ENCODE data around the gene JAZF1. TPM values are rescaled to one million over a fixed set of nuclear protein-coding genes. Genes with fewer than 3 reads are reported as not detected.

The JAZF1 gene
- total RNA-seq, 2 donors from 2014 or later: 4.0 to 4.9 TPM

GRCh38 chr7:27972276-27972675 lies 208.3 kb downstream of the JAZF1 start:
- Histone ChIP-seq H3K9me3 (no peaks in the 10 kb centered on the region), H3K4me3 (no peak overlapping the region), H3K36me3 (replicated peaks in 1 of 2; ENCODE audit: insufficient read depth in 1 of 2, low read depth in 2 of 2) (no peaks in the 10 kb centered on the region), H3K4me1 (no peaks in the 10 kb centered on the region), H3K27ac (no peak overlapping the region), H3K27me3 (no peaks in the 10 kb centered on the region)
- TF ChIP-seq POLR2A (IDR thresholded peaks at IDR 0.05): no peak
- TF ChIP-seq, protein P1, sequence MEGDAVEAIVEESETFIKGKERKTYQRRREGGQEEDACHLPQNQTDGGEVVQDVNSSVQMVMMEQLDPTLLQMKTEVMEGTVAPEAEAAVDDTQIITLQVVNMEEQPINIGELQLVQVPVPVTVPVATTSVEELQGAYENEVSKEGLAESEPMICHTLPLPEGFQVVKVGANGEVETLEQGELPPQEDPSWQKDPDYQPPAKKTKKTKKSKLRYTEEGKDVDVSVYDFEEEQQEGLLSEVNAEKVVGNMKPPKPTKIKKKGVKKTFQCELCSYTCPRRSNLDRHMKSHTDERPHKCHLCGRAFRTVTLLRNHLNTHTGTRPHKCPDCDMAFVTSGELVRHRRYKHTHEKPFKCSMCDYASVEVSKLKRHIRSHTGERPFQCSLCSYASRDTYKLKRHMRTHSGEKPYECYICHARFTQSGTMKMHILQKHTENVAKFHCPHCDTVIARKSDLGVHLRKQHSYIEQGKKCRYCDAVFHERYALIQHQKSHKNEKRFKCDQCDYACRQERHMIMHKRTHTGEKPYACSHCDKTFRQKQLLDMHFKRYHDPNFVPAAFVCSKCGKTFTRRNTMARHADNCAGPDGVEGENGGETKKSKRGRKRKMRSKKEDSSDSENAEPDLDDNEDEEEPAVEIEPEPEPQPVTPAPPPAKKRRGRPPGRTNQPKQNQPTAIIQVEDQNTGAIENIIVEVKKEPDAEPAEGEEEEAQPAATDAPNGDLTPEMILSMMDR (IDR thresholded peaks at IDR 0.05): no peak
- DNase-seq (no peak), ATAC-seq (no peak)
- intact Hi-C loops (cut with DNase I): no loop called here
- WGBS, 2 donors: 70 to 92% methylated on average over 2 of the region's 2 CpGs

DNA sequence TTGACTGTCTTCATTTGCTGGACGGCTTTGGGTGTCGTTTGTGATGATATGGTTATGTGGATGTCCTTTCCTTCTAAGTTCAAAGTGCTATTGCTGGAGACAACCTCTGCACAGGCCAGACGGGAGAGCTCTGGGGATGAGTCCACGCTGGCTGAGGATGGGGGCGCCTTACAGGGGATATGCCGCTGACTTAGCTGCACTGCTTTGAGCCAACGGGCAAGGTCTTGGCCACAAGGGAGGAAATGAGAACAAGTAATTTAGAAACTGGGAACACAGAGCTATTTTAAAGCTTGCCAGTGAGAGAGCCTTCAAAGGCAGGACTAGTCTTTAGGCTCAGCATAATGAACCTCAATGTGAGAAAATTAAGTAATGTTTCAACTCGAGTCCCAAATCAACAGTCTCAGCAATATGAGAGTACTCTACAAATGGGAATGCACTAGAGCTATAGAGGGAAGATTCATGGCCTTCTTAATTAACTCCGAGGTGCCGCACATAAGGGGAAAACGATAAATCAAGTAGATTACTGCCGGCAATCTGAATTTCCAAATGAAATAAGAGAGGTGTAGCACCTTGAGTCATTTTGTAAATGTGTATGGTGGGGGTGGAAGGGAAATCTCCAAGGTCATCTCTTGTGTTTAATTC lies 209.3 kb downstream of the JAZF1 start:
- 86 to 95% methylated on average over 12 of the region's 12 CpGs for WGBS, 2 donors
- Histone ChIP-seq H3K27ac (no peak overlapping the region), H3K4me3 (no peak overlapping the region), H3K9me3 (no peaks in the 10 kb centered on the region), H3K4me1 (no peaks in the 10 kb centered on the region), H3K27me3 (no peaks in the 10 kb centered on the region), H3K36me3 (replicated peaks in 1 of 2; ENCODE audit: insufficient read depth in 1 of 2, low read depth in 2 of 2) (no peaks in the 10 kb centered on the region)
- intact Hi-C loops (cut with DNase I): no loop called here
- TF ChIP-seq POLR2A (IDR thresholded peaks at IDR 0.05): no peak
- TF ChIP-seq, protein P1 (IDR thresholded peaks at IDR 0.05): no peak
- ATAC-seq (no peak), DNase-seq (no peak)

- ATAC-seq: no peak
- no peak for DNase-seq
- TF ChIP-seq, protein P1 (IDR thresholded peaks at IDR 0.05): no peak
- no peak for TF ChIP-seq POLR2A (IDR thresholded peaks at IDR 0.05)
- 63 to 70% methylated on average over 4 of the region's 4 CpGs for WGBS, 2 donors
- no peaks in the 10 kb centered on the region for H3K27me3 ChIP-seq
- no peaks in the 10 kb centered on the region for H3K36me3 ChIP-seq (replicated peaks in 1 of 2; ENCODE audit: insufficient read depth in 1 of 2, low read depth in 2 of 2)
- intact Hi-C loops (cut with DNase I): no loop called here
- no peak overlapping the region for H3K4me3 ChIP-seq
- no peaks in the 10 kb centered on the region for H3K9me3 ChIP-seq
- H3K27ac ChIP-seq: no peak overlapping the region
- H3K4me1 ChIP-seq: no peaks in the 10 kb centered on the region
Observed at GRCh38 chr7:27970350-27970749, 210.2 kb downstream of the JAZF1 start.

- no peaks in the 10 kb centered on the region for H3K27me3 ChIP-seq
- H3K9me3 ChIP-seq: no peaks in the 10 kb centered on the region
- intact Hi-C loops (cut with DNase I): no loop called here
- H3K36me3 ChIP-seq (replicated peaks in 1 of 2; ENCODE audit: insufficient read depth in 1 of 2, low read depth in 2 of 2): no peaks in the 10 kb centered on the region
- H3K4me3 ChIP-seq: no peak overlapping the region
- no peak for ATAC-seq
- H3K27ac ChIP-seq: no peak overlapping the region
- WGBS, 2 donors: 83 to 84% methylated on average over 6 of the region's 6 CpGs
- TF ChIP-seq, protein P1 (IDR thresholded peaks at IDR 0.05): no peak
- TF ChIP-seq POLR2A (IDR thresholded peaks at IDR 0.05): no peak
- no peak for DNase-seq
- H3K4me1 ChIP-seq: no peaks in the 10 kb centered on the region
Observed at GRCh38 chr7:27969346-27969745, 211.2 kb downstream of the JAZF1 start.

DNA sequence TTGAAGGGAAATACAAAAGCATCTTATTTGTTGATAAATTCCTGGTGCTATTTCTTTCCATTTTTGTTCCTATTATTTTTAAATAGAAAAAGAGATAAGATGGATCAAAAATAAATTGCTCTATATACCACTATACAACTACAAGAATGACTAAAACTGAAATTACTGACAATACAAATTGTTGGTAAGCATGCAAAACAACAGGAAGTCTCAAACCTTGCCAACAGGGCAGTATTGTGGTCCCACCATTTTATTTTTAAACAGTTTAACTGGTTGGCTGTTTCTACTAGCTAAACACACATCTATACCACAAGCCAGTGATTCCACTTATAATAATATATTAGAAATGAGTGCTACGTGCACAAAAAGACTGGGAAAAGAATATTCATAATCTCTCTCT lies 213.0 kb downstream of the JAZF1 start:
- no peak overlapping the region for H3K27ac ChIP-seq
- ATAC-seq: no peak
- H3K4me1 ChIP-seq: no peaks in the 10 kb centered on the region
- H3K27me3 ChIP-seq: no peaks in the 10 kb centered on the region
- TF ChIP-seq, protein P1 (IDR thresholded peaks at IDR 0.05): no peak
- TF ChIP-seq POLR2A (IDR thresholded peaks at IDR 0.05): no peak
- no peak overlapping the region for H3K4me3 ChIP-seq
- DNase-seq: no peak
- H3K9me3 ChIP-seq: no peaks in the 10 kb centered on the region
- WGBS, 2 donors: 86 to 91% methylated on average over 1 of the region's 1 CpG
- no peaks in the 10 kb centered on the region for H3K36me3 ChIP-seq (replicated peaks in 1 of 2; ENCODE audit: insufficient read depth in 1 of 2, low read depth in 2 of 2)
- intact Hi-C loops (cut with DNase I): no loop called here
